ENCODE measurements around the gene CDH9. TPM values are rescaled to one million over a fixed set of nuclear protein-coding genes. Genes with fewer than 3 reads are reported as not detected.

Gene CDH9
- total RNA-seq (2016; rRNA removed; fragmentation: Illumina TruSeq; extraction: Trizol) (0.24 TPM in 1 of 2 replicates, not detected in the other), polyA plus RNA-seq (2011; rRNA removed) (0.03 and 0.21 TPM in 2 replicates), polyA minus RNA-seq (2011; rRNA and poly(A)+ RNA removed; ENCODE audit: low replicate concordance) (not detected in 2 replicates), Bru-seq, nascent RNA (percentile 17 among the genes with signal in this experiment), BruChase-seq, experiment 1, labeled RNA remaining after a 6-hour chase (percentile 7 among the genes with signal in this experiment), BruChase-seq, experiment 2, labeled RNA remaining after a 2-hour chase (percentile 16 among the genes with signal in this experiment)
- total RNA-seq (2016; cell fraction: cytosol; rRNA removed; fragmentation: Illumina TruSeq; extraction: Trizol; ENCODE audit: low read depth): not detected in 2 replicates
- not detected in 2 replicates for total RNA-seq (2016; cell fraction: insoluble cytoplasmic fraction; rRNA removed; fragmentation: Illumina TruSeq; extraction: Trizol)
- total RNA-seq (2016; cell fraction: membrane; rRNA removed; fragmentation: Illumina TruSeq; extraction: Trizol): not detected in 2 replicates
- 1.1 TPM in 1 of 2 replicates, not detected in the other for total RNA-seq (2016; cell fraction: nucleus; rRNA removed; fragmentation: Illumina TruSeq; extraction: Trizol)
- polyA plus RNA-seq (2011; cell fraction: cytosol; rRNA removed): 0.04 TPM in 1 of 2 replicates, not detected in the other
- polyA plus RNA-seq (2011; cell fraction: nucleus; rRNA removed): 0.35 and 0.40 TPM in 2 replicates
- 0.05 TPM in 1 of 2 replicates, not detected in the other for polyA plus RNA-seq (2012)
- polyA plus RNA-seq (2016; cell fraction: cytosol; fragmentation: Illumina TruSeq; extraction: Trizol; ENCODE audit: low read depth): not detected in 2 replicates
- polyA plus RNA-seq (2016; cell fraction: insoluble cytoplasmic fraction; fragmentation: Illumina TruSeq; extraction: Trizol; ENCODE audit: low read depth): not detected in 2 replicates
- not detected in 2 replicates for polyA plus RNA-seq (2016; cell fraction: membrane; fragmentation: Illumina TruSeq; extraction: Trizol; ENCODE audit: low read depth)
- 0.26 TPM in 1 of 2 replicates, not detected in the other for polyA plus RNA-seq (2016; cell fraction: nucleus; fragmentation: Illumina TruSeq; extraction: Trizol; ENCODE audit: insufficient read depth, low read depth)
- polyA minus RNA-seq (2011; cell fraction: cytosol; rRNA and poly(A)+ RNA removed): not detected in 2 replicates
- polyA minus RNA-seq (2011; cell fraction: nucleus; rRNA and poly(A)+ RNA removed): 1.3 TPM in 1 of 2 replicates, not detected in the other
- long read RNA-seq, experiment 1: 0 reads
- long read RNA-seq, experiment 2: 0 reads

GRCh38 chr5:27038476-27038875, at the start of gene CDH9:
Gene CDH9 (minus strand): TSS chr5:27038586. CDS start chr5:26988333, 50,253 bp downstream.
- H3K4me2 ChIP-seq (ENCODE audit: low read depth, low read length): no peak within 1 kb of the TSS
- ATAC-seq: no peak

More at GRCh38 chr5:27038476-27038875, at the start of gene CDH9:
- 7% methylated on average over 12 of the region's 12 CpGs for WGBS (ENCODE audit: low lambda C conversion rate)
- no peak within 1 kb of the TSS for H3K9ac ChIP-seq (ENCODE audit: insufficient read depth, low read depth, low read length)
- H3K27me3 ChIP-seq (ENCODE audit: control insufficient read depth in 1 of 2, insufficient read depth in 2 of 2, low read length in 2 of 2): no peaks in the 10 kb centered on the region; a peak in 1 of 5 replicates
- DNase-seq (ENCODE audit: low spot score) (no peak), FAIRE-seq (no peak)
- in situ Hi-C loops (cut with HindIII; ENCODE audit: extremely low pct_ligation_motif_present, low pct_unique_long_range_greater_than_20kb) (no loop called here), intact Hi-C loops (cut with micrococcal nuclease; ENCODE audit: unreplicated experiment) (no loop called here)
- CTCF ChIA-PET (ENCODE audit: low intra/inter-chr PET ratio, low total read pairs): no interaction called here
- no peak within 1 kb of the TSS for H2AFZ ChIP-seq (ENCODE audit: low read length)
- no TSS peak for BruUV-seq (replicated peaks)
- TF ChIP-seq MTF2 (CRISPR knock-in tag; IDR thresholded peaks at IDR 0.05; ENCODE audit: borderline replicate concordance) (no peak), ZNF414 (CRISPR knock-in tag; IDR thresholded peaks at IDR 0.05) (no peak), ZNF260 (CRISPR knock-in tag; IDR thresholded peaks at IDR 0.05; ENCODE audit: borderline replicate concordance, low read depth) (no peak)
- no peaks in the 10 kb centered on the region for H3K79me2 ChIP-seq (ENCODE audit: insufficient read depth, low read length)
- H3K4me3 ChIP-seq (replicated peaks in 1 of 3; ENCODE audit: insufficient read depth in 1 of 3, low read depth in 2 of 3, low read length in 3 of 3): no peak within 1 kb of the TSS
- POLR2A ChIA-PET: no interaction called here
- no peaks in the 10 kb centered on the region for H3K9me3 ChIP-seq (ENCODE audit: low read length)
- no peaks in the 10 kb centered on the region for H3K4me1 ChIP-seq (ENCODE audit: insufficient read depth, low read length)
- H4K20me1 ChIP-seq (ENCODE audit: insufficient read depth, low read length): no peaks in the 10 kb centered on the region
- H3K36me3 ChIP-seq (replicated peaks in 1 of 2; ENCODE audit: control insufficient read depth in 1 of 2, insufficient read depth in 2 of 2, low read length in 2 of 2): no peaks in the 10 kb centered on the region
- no peak within 1 kb of the TSS for H3K27ac ChIP-seq (ENCODE audit: extremely low read length, insufficient read depth, low read length)

All from HepG2 (cell line).